HCT116 (cell line): Measurements from ENCODE around the gene SPATS2L.

ENCODE experiments used
- EGR1 ChIP-seq: IDR thresholded peaks from 2 replicates; pipeline ENCODE4 v1.6.1; 2012; ENCODE audit warnings: low read depth
- FOSL1 ChIP-seq: IDR thresholded peaks from 2 replicates; pipeline ENCODE4 v1.6.1; 2012; ENCODE audit warnings: low read depth
- MAX ChIP-seq: IDR thresholded peaks from 2 replicates; pipeline ENCODE4 v1.6.1; 2012
- POLR2AphosphoS5 ChIP-seq: IDR thresholded peaks from 2 replicates; pipeline ENCODE4 v1.6.1; 2011; ENCODE audit warnings: mild to moderate bottlenecking, low read depth, low read length, moderate library complexity
- YY1 ChIP-seq: IDR thresholded peaks from 2 replicates; pipeline ENCODE4 v1.6.1; 2011; ENCODE audit warnings: low read length, low read depth, moderate library complexity, mild to moderate bottlenecking; ENCODE audit not compliant: insufficient replicate concordance; ENCODE audit errors: extremely low read depth
- TF ChIP-seq, protein P1 (sequence below), 3 experiments: fragments of 200-600 bp in 1 of 3; sonication (generic) in 1 of 3; IDR thresholded peaks in 2 of 3; conservative IDR thresholded peaks in 1 of 3; 2 replicates each; pipeline ENCODE4 v1.5.1; 2012 to 2017; ENCODE audit warnings: low read depth in 2 of 3, low read length in 2 of 3, antibody characterized with exemption in 1 of 3, borderline replicate concordance in 1 of 3, control low read depth in 1 of 3, mild to moderate bottlenecking in 1 of 3, mixed read lengths in 1 of 3, mixed run types in 1 of 3, moderate library complexity in 1 of 3; ENCODE audit not compliant: insufficient read depth in 1 of 3
- TF ChIP-seq, protein P2 (sequence below): IDR thresholded peaks from 2 replicates; pipeline ENCODE4 v1.6.1; 2012; ENCODE audit warnings: low read depth

DNA sequence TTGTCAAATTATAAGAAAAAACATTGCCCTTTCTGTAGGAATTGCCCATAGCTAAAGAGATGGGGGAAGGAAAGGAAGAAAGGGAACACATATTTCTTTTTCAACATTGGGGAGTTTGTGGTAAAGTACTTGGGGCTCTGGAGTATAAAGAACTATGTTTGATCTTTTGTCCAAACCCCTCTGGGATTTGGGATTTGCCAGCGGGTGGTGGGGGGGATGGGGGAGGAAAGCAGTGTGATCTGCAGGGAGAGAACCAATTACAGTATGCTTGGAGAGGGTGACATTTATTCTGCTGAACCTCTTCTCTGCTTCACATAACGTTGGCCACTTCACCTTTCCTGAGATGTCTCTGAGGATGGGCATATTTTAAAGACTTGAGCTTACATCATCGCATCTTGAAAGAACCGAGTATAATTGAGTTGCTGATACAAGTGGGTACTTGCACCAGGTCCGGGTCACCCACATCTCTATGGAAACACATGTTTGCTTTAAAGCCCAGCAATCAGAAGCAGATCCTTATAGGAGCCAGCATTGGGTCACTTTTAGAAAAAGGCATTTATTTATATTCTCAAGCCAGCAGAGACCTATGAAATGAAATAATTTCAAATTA lies 73.1 kb downstream of the SPATS2L start:
- TF ChIP-seq MAX (no peak), FOSL1 (no peak), YY1 (no peak), EGR1 (no peak), POLR2AphosphoS5 (no peak)
- TF ChIP-seq, protein P1, sequence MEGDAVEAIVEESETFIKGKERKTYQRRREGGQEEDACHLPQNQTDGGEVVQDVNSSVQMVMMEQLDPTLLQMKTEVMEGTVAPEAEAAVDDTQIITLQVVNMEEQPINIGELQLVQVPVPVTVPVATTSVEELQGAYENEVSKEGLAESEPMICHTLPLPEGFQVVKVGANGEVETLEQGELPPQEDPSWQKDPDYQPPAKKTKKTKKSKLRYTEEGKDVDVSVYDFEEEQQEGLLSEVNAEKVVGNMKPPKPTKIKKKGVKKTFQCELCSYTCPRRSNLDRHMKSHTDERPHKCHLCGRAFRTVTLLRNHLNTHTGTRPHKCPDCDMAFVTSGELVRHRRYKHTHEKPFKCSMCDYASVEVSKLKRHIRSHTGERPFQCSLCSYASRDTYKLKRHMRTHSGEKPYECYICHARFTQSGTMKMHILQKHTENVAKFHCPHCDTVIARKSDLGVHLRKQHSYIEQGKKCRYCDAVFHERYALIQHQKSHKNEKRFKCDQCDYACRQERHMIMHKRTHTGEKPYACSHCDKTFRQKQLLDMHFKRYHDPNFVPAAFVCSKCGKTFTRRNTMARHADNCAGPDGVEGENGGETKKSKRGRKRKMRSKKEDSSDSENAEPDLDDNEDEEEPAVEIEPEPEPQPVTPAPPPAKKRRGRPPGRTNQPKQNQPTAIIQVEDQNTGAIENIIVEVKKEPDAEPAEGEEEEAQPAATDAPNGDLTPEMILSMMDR (IDR thresholded peaks at IDR 0.05 in 2 of 3, conservative IDR thresholded peaks at IDR 0.05 in 1 of 3; ENCODE audit: borderline replicate concordance in 1 of 3, insufficient read depth in 1 of 3, low read depth in 2 of 3, low read length in 2 of 3) = no peak
- TF ChIP-seq, protein P2, sequence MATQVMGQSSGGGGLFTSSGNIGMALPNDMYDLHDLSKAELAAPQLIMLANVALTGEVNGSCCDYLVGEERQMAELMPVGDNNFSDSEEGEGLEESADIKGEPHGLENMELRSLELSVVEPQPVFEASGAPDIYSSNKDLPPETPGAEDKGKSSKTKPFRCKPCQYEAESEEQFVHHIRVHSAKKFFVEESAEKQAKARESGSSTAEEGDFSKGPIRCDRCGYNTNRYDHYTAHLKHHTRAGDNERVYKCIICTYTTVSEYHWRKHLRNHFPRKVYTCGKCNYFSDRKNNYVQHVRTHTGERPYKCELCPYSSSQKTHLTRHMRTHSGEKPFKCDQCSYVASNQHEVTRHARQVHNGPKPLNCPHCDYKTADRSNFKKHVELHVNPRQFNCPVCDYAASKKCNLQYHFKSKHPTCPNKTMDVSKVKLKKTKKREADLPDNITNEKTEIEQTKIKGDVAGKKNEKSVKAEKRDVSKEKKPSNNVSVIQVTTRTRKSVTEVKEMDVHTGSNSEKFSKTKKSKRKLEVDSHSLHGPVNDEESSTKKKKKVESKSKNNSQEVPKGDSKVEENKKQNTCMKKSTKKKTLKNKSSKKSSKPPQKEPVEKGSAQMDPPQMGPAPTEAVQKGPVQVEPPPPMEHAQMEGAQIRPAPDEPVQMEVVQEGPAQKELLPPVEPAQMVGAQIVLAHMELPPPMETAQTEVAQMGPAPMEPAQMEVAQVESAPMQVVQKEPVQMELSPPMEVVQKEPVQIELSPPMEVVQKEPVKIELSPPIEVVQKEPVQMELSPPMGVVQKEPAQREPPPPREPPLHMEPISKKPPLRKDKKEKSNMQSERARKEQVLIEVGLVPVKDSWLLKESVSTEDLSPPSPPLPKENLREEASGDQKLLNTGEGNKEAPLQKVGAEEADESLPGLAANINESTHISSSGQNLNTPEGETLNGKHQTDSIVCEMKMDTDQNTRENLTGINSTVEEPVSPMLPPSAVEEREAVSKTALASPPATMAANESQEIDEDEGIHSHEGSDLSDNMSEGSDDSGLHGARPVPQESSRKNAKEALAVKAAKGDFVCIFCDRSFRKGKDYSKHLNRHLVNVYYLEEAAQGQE = no peak
